Measurements from ENCODE around the gene WWOX. TPM values are rescaled to one million over a fixed set of nuclear protein-coding genes. Genes with fewer than 3 reads are reported as not detected.

The WWOX gene
- total and polyA plus RNA-seq, 2 of the 13 experiments (the other 11 are each of a cell fraction or from before 2014, with no cell fraction given): 9.1 to 37.4 TPM

- TF ChIP-seq GPBP1L1 (CRISPR knock-in tag; IDR thresholded peaks at IDR 0.05) (no peak), CHD4 (IDR thresholded peaks at IDR 0.05; ENCODE audit: borderline replicate concordance, low read length) (peak; percentile 97; the same call in 1 of the 2 replicates), ZNF572 (CRISPR knock-in tag; IDR thresholded peaks at IDR 0.05) (no peak), JUN (CRISPR knock-in tag; IDR thresholded peaks at IDR 0.05) (no peak), SAFB2 (CRISPR knock-in tag; IDR thresholded peaks at IDR 0.05; ENCODE audit: borderline replicate concordance, low read depth) (no peak), GABPA (IDR thresholded peaks at IDR 0.05; ENCODE audit: low read depth, low read length) (no peak), GABPA (CRISPR knock-in tag; IDR thresholded peaks at IDR 0.05; ENCODE audit: low read depth) (0 out of 2 replicates have a peak, but pooled peaks have one; percentile 27), MBD4 (IDR thresholded peaks at IDR 0.05; ENCODE audit: borderline replicate concordance, low read length) (peak; percentile 47; the same call in 1 of the 2 replicates), DR1 (CRISPR knock-in tag; IDR thresholded peaks at IDR 0.05) (no peak), ZNF317 (CRISPR knock-in tag; IDR thresholded peaks at IDR 0.05) (no peak), MXD4 (CRISPR knock-in tag; IDR thresholded peaks at IDR 0.05) (no peak), REL (CRISPR knock-in tag; conservative IDR thresholded peaks at IDR 0.05) (no peak), SRF (IDR thresholded peaks at IDR 0.05; ENCODE audit: low read depth, low read length) (no peak), ZNF660 (CRISPR knock-in tag; IDR thresholded peaks at IDR 0.05; ENCODE audit: borderline replicate concordance, low read depth) (no peak), ZNF773 (CRISPR knock-in tag; IDR thresholded peaks at IDR 0.05; ENCODE audit: borderline replicate concordance) (no peak), CREB1 (IDR thresholded peaks at IDR 0.05) (no peak), CREB1 (CRISPR knock-in tag; IDR thresholded peaks at IDR 0.05) (peak; percentile 63)
- TF ChIP-seq, protein P1, sequence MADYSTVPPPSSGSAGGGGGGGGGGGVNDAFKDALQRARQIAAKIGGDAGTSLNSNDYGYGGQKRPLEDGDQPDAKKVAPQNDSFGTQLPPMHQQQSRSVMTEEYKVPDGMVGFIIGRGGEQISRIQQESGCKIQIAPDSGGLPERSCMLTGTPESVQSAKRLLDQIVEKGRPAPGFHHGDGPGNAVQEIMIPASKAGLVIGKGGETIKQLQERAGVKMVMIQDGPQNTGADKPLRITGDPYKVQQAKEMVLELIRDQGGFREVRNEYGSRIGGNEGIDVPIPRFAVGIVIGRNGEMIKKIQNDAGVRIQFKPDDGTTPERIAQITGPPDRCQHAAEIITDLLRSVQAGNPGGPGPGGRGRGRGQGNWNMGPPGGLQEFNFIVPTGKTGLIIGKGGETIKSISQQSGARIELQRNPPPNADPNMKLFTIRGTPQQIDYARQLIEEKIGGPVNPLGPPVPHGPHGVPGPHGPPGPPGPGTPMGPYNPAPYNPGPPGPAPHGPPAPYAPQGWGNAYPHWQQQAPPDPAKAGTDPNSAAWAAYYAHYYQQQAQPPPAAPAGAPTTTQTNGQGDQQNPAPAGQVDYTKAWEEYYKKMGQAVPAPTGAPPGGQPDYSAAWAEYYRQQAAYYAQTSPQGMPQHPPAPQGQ (CRISPR knock-in tag; IDR thresholded peaks at IDR 0.05; ENCODE audit: borderline replicate concordance): no peak
- TF ChIP-seq, protein P2, sequence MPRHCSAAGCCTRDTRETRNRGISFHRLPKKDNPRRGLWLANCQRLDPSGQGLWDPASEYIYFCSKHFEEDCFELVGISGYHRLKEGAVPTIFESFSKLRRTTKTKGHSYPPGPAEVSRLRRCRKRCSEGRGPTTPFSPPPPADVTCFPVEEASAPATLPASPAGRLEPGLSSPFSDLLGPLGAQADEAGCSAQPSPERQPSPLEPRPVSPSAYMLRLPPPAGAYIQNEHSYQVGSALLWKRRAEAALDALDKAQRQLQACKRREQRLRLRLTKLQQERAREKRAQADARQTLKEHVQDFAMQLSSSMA (CRISPR knock-in tag; IDR thresholded peaks at IDR 0.05): no peak
- TF ChIP-seq, protein P3, sequence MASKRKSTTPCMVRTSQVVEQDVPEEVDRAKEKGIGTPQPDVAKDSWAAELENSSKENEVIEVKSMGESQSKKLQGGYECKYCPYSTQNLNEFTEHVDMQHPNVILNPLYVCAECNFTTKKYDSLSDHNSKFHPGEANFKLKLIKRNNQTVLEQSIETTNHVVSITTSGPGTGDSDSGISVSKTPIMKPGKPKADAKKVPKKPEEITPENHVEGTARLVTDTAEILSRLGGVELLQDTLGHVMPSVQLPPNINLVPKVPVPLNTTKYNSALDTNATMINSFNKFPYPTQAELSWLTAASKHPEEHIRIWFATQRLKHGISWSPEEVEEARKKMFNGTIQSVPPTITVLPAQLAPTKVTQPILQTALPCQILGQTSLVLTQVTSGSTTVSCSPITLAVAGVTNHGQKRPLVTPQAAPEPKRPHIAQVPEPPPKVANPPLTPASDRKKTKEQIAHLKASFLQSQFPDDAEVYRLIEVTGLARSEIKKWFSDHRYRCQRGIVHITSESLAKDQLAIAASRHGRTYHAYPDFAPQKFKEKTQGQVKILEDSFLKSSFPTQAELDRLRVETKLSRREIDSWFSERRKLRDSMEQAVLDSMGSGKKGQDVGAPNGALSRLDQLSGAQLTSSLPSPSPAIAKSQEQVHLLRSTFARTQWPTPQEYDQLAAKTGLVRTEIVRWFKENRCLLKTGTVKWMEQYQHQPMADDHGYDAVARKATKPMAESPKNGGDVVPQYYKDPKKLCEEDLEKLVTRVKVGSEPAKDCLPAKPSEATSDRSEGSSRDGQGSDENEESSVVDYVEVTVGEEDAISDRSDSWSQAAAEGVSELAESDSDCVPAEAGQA (IDR thresholded peaks at IDR 0.05; ENCODE audit: low read depth): no peak
- TF ChIP-seq, protein P3 (CRISPR knock-in tag; IDR thresholded peaks at IDR 0.05; ENCODE audit: borderline replicate concordance): no peak
These were observed 383.9 kb downstream of the WWOX start (continued) for GRCh38 chr16:78483124-78483992.
